GM21515 (cell line): Measurements from ENCODE around the gene THOP1.

ENCODE experiments used
- ATAC-seq: cut with Tn5 transposase; IDR thresholded peaks from one replicate; pipeline ENCODE4 v1.9.1; 2021; ENCODE audit not compliant: unreplicated experiment

The THOP1 gene

GRCh38 chr19:2850256-2850925 lies 65.1 kb downstream of the THOP1 start:
- ATAC-seq: no peak

DNA sequence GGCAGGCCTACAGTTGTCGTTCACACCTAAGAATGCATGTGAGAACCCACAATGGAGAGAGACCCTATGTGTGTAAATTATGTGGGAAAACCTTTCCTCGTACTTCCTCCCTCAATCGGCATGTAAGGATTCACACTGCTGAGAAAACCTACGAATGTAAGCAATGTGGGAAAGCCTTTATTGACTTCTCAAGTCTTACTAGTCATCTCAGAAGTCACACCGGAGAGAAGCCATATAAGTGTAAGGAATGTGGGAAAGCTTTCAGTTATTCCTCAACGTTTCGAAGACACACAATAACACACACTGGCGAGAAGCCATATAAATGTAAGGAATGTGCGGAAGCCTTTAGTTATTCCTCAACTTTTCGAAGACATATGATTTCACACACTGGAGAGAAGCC lies 67.3 kb downstream of the THOP1 start:
- ATAC-seq: no peak

GRCh38 chr19:2853015-2853606 lies 67.8 kb downstream of the THOP1 start:
- no peak for ATAC-seq

DNA sequence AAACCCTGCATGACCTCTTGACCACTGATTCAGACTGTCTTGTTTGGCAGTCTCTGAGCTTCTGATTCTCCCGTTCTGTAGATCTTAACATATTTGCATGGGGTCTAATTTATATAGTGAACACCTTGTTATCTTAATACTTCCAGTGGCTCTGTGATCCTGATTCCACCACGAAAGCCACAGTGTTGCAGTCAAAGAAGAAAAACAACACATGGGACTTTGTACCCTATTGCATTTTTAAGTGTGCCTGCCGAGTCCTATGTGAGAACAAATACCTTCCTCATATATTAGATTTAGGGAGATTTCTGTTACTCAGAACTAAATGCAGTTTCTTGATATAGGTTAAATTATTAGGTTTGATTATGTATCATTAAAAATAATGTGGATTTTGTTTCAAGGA lies 69.5 kb downstream of the THOP1 start:
- no peak for ATAC-seq

GRCh38 chr19:2856457-2857050 lies 71.3 kb downstream of the THOP1 start:
- no peak for ATAC-seq

- ATAC-seq: no peak
These were observed 73.6 kb downstream of the THOP1 start for GRCh38 chr19:2858864-2859263.

GRCh38 chr19:2863816-2864215 lies 78.5 kb downstream of the THOP1 start:
- no peak for ATAC-seq
